Measurements from ENCODE around the gene LY6G6F. TPM values are rescaled to one million over a fixed set of nuclear protein-coding genes. Genes with fewer than 3 reads are reported as not detected.

LY6G6F gene
- total RNA-seq, 2 experiments from 2014 or later: not detected

GRCh38 chr6:31734247-31734820, 27.7 kb downstream of the LY6G6F start:
- Mint-ChIP-seq H3K27me3 (no peaks in the 10 kb centered on the region), H3K4me3 (peak overlapping the region; percentile 93), H3K36me3 (peaks cover 40% of the 10 kb centered on the region), H3K4me1 (peaks cover 52% of the 10 kb centered on the region), H3K9me3 (no peaks in the 10 kb centered on the region), H3K27ac (peak overlapping the region; percentile 89)
- no peak for DNase-seq

GRCh38 chr6:31734821-31735406, 28.2 kb downstream of the LY6G6F start:
- no peaks in the 10 kb centered on the region for H3K9me3 Mint-ChIP-seq
- peak overlapping the region; percentile 89 for H3K27ac Mint-ChIP-seq
- peak; percentile 64 for DNase-seq
- peaks cover 52% of the 10 kb centered on the region for H3K4me1 Mint-ChIP-seq
- no peaks in the 10 kb centered on the region for H3K27me3 Mint-ChIP-seq
- H3K4me3 Mint-ChIP-seq: peak overlapping the region; percentile 93
- peaks cover 42% of the 10 kb centered on the region for H3K36me3 Mint-ChIP-seq

GRCh38 chr6:31736021-31736767, 29.5 kb downstream of the LY6G6F start, which contains the start of gene CLIC1:
CLIC1 (minus strand) TSS chr6:31736530; CDS start chr6:31736300, 230 bp downstream.
- Mint-ChIP-seq H3K27ac (peak within 1 kb of the TSS; percentile 89), H3K27me3 (no peaks in the 10 kb centered on the region), H3K9me3 (no peaks in the 10 kb centered on the region), H3K36me3 (peaks cover 42% of the 10 kb centered on the region), H3K4me1 (peaks cover 53% of the 10 kb centered on the region), H3K4me3 (peak within 1 kb of the TSS; percentile 93)
- peak; percentile 84 for DNase-seq

GRCh38 chr6:31736768-31737314, 30.2 kb downstream of the LY6G6F start:
- Mint-ChIP-seq H3K4me3 (peak overlapping the region; percentile 93), H3K36me3 (peaks cover 45% of the 10 kb centered on the region), H3K9me3 (no peaks in the 10 kb centered on the region), H3K27me3 (no peaks in the 10 kb centered on the region), H3K27ac (peak overlapping the region; percentile 89), H3K4me1 (peaks cover 57% of the 10 kb centered on the region)
- no peak for DNase-seq

GRCh38 chr6:31737315-31737990, 30.8 kb downstream of the LY6G6F start:
- DNase-seq: no peak
- H3K4me3 Mint-ChIP-seq: peak overlapping the region; percentile 93
- H3K27ac Mint-ChIP-seq: peak overlapping the region; percentile 89
- peaks cover 47% of the 10 kb centered on the region for H3K36me3 Mint-ChIP-seq
- H3K9me3 Mint-ChIP-seq: no peaks in the 10 kb centered on the region
- no peaks in the 10 kb centered on the region for H3K27me3 Mint-ChIP-seq
- peaks cover 54% of the 10 kb centered on the region for H3K4me1 Mint-ChIP-seq

GRCh38 chr6:31737991-31738979, 31.6 kb downstream of the LY6G6F start:
- H3K4me1 Mint-ChIP-seq: peaks cover 51% of the 10 kb centered on the region
- no peaks in the 10 kb centered on the region for H3K27me3 Mint-ChIP-seq
- H3K4me3 Mint-ChIP-seq: peak overlapping the region; percentile 93
- H3K9me3 Mint-ChIP-seq: no peaks in the 10 kb centered on the region
- DNase-seq: peak; percentile 60
- H3K36me3 Mint-ChIP-seq: peaks cover 53% of the 10 kb centered on the region
- peak overlapping the region; percentile 89 for H3K27ac Mint-ChIP-seq

- Mint-ChIP-seq H3K27ac (peak within 1 kb of the TSS; percentile 89), H3K4me1 (peaks cover 42% of the 10 kb centered on the region)
Measured at GRCh38 chr6:31739639-31740396, 33.2 kb downstream of the LY6G6F start, which contains the start of gene MSH5. MSH5 (plus strand) TSS chr6:31740005; CDS start chr6:31740467, 462 bp downstream.

GRCh38 chr6:31740397-31741223, 33.9 kb downstream of the LY6G6F start:
- H3K9me3 Mint-ChIP-seq: no peaks in the 10 kb centered on the region
- DNase-seq: peak; percentile 45
- peaks cover 50% of the 10 kb centered on the region for H3K36me3 Mint-ChIP-seq
- H3K4me3 Mint-ChIP-seq: peak overlapping the region; percentile 90
- H3K27me3 Mint-ChIP-seq: no peaks in the 10 kb centered on the region
- peaks cover 44% of the 10 kb centered on the region for H3K4me1 Mint-ChIP-seq
- peak overlapping the region; percentile 89 for H3K27ac Mint-ChIP-seq

More at GRCh38 chr6:31739639-31740396, 33.2 kb downstream of the LY6G6F start, which contains the start of gene MSH5:
- Mint-ChIP-seq H3K36me3 (peaks cover 51% of the 10 kb centered on the region), H3K27me3 (no peaks in the 10 kb centered on the region), H3K9me3 (no peaks in the 10 kb centered on the region), H3K4me3 (peak within 1 kb of the TSS; percentile 93)
- DNase-seq: peak; percentile 97

GRCh38 chr6:31741815-31742214, 35.1 kb downstream of the LY6G6F start:
- no peak for DNase-seq
- peaks cover 41% of the 10 kb centered on the region for H3K4me1 Mint-ChIP-seq
- H3K27ac Mint-ChIP-seq: peak overlapping the region; percentile 61
- no peaks in the 10 kb centered on the region for H3K27me3 Mint-ChIP-seq
- peaks cover 51% of the 10 kb centered on the region for H3K36me3 Mint-ChIP-seq
- H3K4me3 Mint-ChIP-seq: peak overlapping the region; percentile 90
- no peaks in the 10 kb centered on the region for H3K9me3 Mint-ChIP-seq

- H3K4me1 Mint-ChIP-seq: peaks cover 31% of the 10 kb centered on the region
- DNase-seq: no peak
- H3K27ac Mint-ChIP-seq: no peak overlapping the region
- H3K9me3 Mint-ChIP-seq: no peaks in the 10 kb centered on the region
- no peaks in the 10 kb centered on the region for H3K27me3 Mint-ChIP-seq
- H3K36me3 Mint-ChIP-seq: peaks cover 59% of the 10 kb centered on the region
- no peak overlapping the region for H3K4me3 Mint-ChIP-seq
Measured at GRCh38 chr6:31742894-31743293, 36.2 kb downstream of the LY6G6F start.

- Mint-ChIP-seq H3K36me3 (peaks cover 67% of the 10 kb centered on the region), H3K4me1 (peaks cover 16% of the 10 kb centered on the region)
Measured at GRCh38 chr6:31744422-31744821, 37.8 kb downstream of the LY6G6F start.

GRCh38 chr6:31749301-31750036, 42.8 kb downstream of the LY6G6F start:
- H3K36me3 Mint-ChIP-seq: peaks cover 31% of the 10 kb centered on the region
- no peak overlapping the region for H3K4me3 Mint-ChIP-seq
- peaks cover 2% of the 10 kb centered on the region for H3K4me1 Mint-ChIP-seq
- H3K27ac Mint-ChIP-seq: no peak overlapping the region
- no peaks in the 10 kb centered on the region for H3K27me3 Mint-ChIP-seq
- no peak for DNase-seq
- H3K9me3 Mint-ChIP-seq: no peaks in the 10 kb centered on the region

More at GRCh38 chr6:31744422-31744821, 37.8 kb downstream of the LY6G6F start:
- Mint-ChIP-seq H3K27me3 (no peaks in the 10 kb centered on the region), H3K4me3 (no peak overlapping the region), H3K27ac (no peak overlapping the region), H3K9me3 (no peaks in the 10 kb centered on the region)
- no peak for DNase-seq
